Right kidney (tissue), 1 donor: ENCODE results near the gene GPC3.
"Not testable (repeated sequence)": the region's sequence is repeated elsewhere in the genome, so short reads cannot be mapped to it uniquely, and the experiment has no call there.

ENCODE experiments used
- DNase-seq: peaks from one replicate; pipeline ENCODE4 v3.0.0-alpha.2; 2016

Gene GPC3

GRCh38 chrX:133649651-133650050 is 335.7 kb downstream of the GPC3 start:
- no peak for DNase-seq

- no peak for DNase-seq
Measured at GRCh38 chrX:133648594-133648993, 336.8 kb downstream of the GPC3 start.

- DNase-seq = no peak
Measured at GRCh38 chrX:133646719-133647116, 338.7 kb downstream of the GPC3 start.

- no peak for DNase-seq
Measured at GRCh38 chrX:133645977-133646718, 339.2 kb downstream of the GPC3 start.

GRCh38 chrX:133645256-133645655 is 340.1 kb downstream of the GPC3 start:
- DNase-seq = no peak

GRCh38 chrX:133640161-133641015 is 345.0 kb downstream of the GPC3 start:
- DNase-seq = no peak

- no peak for DNase-seq
Measured at GRCh38 chrX:133639726-133640125, 345.7 kb downstream of the GPC3 start.

- DNase-seq = no peak
Measured at GRCh38 chrX:133638285-133638684, 347.1 kb downstream of the GPC3 start.

- no peak for DNase-seq
Measured at GRCh38 chrX:133637765-133638164, 347.6 kb downstream of the GPC3 start.

GRCh38 chrX:133636009-133636408 is 349.4 kb downstream of the GPC3 start:
- DNase-seq = no peak

GRCh38 chrX:133634416-133634815 is 351.0 kb downstream of the GPC3 start:
- no peak for DNase-seq

GRCh38 chrX:133633950-133634349 is 351.4 kb downstream of the GPC3 start:
- DNase-seq = no peak

GRCh38 chrX:133633162-133633561 is 352.2 kb downstream of the GPC3 start:
- no peak for DNase-seq

- no peak for DNase-seq
Measured at GRCh38 chrX:133630362-133630761, 355.0 kb downstream of the GPC3 start.

- no peak for DNase-seq
Measured at GRCh38 chrX:133627673-133628072, 357.7 kb downstream of the GPC3 start.

GRCh38 chrX:133621384-133621783 is 364.0 kb downstream of the GPC3 start:
- DNase-seq = not testable (repeated sequence)

GRCh38 chrX:133611676-133612075 is 373.7 kb downstream of the GPC3 start:
- DNase-seq = no peak

- DNase-seq = no peak
Measured at GRCh38 chrX:133610056-133610455, 375.3 kb downstream of the GPC3 start.

GRCh38 chrX:133609166-133609565 is 376.2 kb downstream of the GPC3 start:
- DNase-seq = no peak

- DNase-seq = no peak
Measured at GRCh38 chrX:133608406-133608805, 377.0 kb downstream of the GPC3 start.

GRCh38 chrX:133607419-133608348 is 377.7 kb downstream of the GPC3 start:
- no peak for DNase-seq

GRCh38 chrX:133606990-133607389 is 378.4 kb downstream of the GPC3 start:
- no peak for DNase-seq

GRCh38 chrX:133604801-133605200 is 380.6 kb downstream of the GPC3 start:
- DNase-seq = no peak
